Epithelial cell of proximal tubule (primary cell): Measurements from ENCODE around the gene SLC25A33. TPM values are rescaled to one million over a fixed set of nuclear protein-coding genes. Genes with fewer than 3 reads are reported as not detected.

Source experiments
- DNase-seq: peaks from one replicate; pipeline ENCODE4 v3.0.0-alpha.2; 2011; ENCODE audit warnings: low read depth
- H3K4me3 ChIP-seq: 2 replicates; pipeline ENCODE4 v1.5.1; 2011; ENCODE audit warnings: low read depth, mild to moderate bottlenecking, low read length
- total RNA-seq: library from RNA; depleted of rRNA; stranded (reverse); fragments of >200 nt; gene quantifications from 2 replicates; pipeline ENCODE4 v1.2.3, GENCODE V29; 2015
- TF ChIP-seq, protein P1 (sequence below): conservative IDR thresholded peaks from 2 replicates; pipeline ENCODE4 v1.5.1; 2012; ENCODE audit warnings: low read depth, mild to moderate bottlenecking, low read length

Gene SLC25A33
- total RNA-seq, 1 donor from 2014 or later, result 6.2 TPM

DNA sequence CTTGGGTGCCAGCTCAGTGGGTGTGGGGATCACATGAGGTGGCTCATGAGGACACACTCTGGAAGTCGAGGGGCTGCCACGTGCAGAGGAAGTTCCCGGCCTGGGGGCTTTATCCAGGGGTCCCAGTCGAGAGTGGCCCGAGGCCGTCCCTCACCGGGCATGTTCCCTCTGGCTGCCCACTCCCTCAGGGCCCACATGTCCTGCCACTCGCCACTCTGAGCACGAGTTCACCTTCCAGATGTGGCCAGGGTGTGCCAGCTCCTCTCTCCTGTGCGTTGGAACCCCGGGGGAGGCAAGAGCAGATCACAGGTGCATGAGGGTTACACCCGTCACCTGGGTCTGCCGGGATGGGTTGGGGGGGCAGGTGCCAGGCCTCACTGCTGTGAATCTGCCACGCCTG is 64.0 kb downstream of the SLC25A33 start:
- no peak for DNase-seq
- TF ChIP-seq, protein P1, sequence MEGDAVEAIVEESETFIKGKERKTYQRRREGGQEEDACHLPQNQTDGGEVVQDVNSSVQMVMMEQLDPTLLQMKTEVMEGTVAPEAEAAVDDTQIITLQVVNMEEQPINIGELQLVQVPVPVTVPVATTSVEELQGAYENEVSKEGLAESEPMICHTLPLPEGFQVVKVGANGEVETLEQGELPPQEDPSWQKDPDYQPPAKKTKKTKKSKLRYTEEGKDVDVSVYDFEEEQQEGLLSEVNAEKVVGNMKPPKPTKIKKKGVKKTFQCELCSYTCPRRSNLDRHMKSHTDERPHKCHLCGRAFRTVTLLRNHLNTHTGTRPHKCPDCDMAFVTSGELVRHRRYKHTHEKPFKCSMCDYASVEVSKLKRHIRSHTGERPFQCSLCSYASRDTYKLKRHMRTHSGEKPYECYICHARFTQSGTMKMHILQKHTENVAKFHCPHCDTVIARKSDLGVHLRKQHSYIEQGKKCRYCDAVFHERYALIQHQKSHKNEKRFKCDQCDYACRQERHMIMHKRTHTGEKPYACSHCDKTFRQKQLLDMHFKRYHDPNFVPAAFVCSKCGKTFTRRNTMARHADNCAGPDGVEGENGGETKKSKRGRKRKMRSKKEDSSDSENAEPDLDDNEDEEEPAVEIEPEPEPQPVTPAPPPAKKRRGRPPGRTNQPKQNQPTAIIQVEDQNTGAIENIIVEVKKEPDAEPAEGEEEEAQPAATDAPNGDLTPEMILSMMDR, result no peak
- H3K4me3 ChIP-seq, result no peak overlapping the region

DNA sequence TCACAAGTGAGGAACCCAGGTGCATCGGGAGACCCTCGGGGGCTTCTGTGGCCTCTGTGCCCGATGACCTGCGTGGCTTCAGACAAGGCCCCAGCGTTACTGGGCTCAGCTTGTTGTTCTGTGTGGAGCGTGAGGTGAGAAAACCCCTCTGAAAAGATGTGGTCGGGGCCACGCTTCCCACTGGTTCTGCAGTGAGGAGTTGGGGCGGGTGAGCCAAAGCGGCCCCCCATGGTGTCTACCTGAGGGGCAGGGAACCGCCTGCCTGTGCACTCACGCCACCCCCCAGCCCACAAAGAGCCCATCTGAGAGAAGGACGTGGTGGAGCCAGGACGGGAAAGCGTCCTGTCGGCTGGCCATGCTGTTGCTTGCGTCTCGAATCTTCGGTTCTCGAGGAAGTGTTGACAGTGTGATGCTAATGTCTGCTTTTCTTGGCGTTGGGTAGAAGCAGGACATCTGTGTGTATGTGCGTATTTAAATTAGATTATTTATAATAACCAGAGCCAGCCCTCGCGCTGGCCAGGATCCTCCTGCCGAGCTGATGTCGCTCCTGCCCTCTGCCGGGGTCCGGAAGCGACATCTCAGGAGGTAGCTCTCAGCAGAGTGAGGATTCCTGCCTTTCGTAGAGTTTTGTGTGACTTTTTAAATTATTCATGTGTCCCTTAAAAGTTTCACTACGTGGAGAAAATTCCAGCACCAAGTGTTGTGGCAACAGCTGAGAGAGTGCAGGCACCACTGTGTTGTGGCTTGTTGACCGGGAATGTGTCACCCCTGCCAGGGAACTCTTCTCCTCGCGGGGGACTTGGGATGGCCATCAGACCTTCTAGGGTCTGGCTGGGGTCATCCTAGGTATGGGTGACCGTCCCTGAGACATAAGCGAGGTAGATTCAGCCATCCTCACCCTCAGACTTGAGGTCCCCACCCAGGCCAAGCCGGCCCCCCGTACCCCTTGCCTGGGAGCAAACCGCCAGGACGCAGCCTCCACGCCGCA is 64.8 kb downstream of the SLC25A33 start:
- no peak overlapping the region for H3K4me3 ChIP-seq
- no peak for DNase-seq
- TF ChIP-seq, protein P1, result no peak

DNA sequence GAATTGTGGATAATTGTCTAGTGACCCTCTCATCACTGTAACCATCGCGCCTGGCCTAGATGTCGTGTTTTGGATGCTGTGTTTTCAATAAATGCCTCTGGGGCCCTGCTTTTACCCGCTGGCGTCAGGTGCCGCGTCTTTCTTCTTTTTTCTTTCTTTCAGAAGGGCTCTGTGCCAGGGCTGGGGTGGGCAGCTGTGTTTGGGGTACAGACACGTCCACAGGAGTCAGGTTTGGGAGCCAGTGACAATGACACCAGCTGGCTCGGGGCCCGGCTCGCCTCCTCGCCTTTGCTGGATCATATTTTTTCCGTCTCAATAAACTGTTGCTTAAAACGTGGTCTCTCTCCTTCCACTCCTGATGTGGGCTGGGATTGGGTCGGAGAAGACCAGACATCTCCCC is 65.6 kb downstream of the SLC25A33 start:
- no peak overlapping the region for H3K4me3 ChIP-seq
- no peak for DNase-seq
- TF ChIP-seq, protein P1, result no peak

DNA sequence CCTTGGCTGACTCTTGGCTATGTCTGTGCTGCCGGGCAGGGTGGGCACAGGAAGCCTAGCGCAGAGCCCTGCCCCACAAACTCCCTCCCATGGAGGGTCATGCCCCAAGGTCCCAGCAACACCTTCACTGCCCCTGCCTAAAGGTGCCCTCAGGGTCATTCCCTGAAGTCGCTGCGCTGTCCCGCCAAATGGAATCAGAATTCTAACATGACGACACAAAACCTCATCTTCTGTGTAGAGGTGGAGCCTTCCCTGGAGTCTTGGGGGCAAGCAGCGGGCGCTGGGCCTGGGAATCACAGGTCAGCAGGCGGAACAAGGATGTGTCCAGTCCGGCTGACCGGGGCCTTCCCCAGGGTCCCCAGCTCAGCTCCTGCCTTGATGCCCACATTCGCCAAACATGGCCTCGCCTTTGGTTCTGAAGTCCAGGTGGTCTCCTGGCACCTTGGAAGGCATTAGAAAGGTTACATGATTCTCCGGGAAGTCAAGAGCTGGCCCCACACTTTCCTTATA is 66.7 kb downstream of the SLC25A33 start:
- TF ChIP-seq, protein P1, result no peak
- no peak overlapping the region for H3K4me3 ChIP-seq
- DNase-seq, result no peak

DNA sequence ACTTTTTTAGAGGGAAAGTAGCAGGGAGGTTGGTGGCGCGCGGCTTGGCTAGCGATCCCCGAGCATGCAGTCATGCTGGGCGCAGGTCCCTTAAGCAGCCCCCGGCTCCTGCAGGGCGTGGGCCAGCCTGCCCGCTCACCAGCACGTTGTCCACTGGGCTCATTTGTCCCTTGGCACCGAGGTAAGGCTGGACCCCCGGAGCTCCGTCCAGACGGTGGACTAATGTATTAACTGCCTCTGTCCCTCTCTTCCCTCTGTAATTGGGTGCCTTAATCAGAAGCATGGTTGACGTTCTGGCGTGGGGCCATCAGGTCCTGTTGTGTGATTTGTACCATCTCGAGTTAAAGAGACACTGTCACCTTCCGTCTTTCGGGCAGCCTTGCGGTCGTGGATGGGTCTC is 67.2 kb downstream of the SLC25A33 start:
- no peak overlapping the region for H3K4me3 ChIP-seq
- TF ChIP-seq, protein P1, result no peak

DNA sequence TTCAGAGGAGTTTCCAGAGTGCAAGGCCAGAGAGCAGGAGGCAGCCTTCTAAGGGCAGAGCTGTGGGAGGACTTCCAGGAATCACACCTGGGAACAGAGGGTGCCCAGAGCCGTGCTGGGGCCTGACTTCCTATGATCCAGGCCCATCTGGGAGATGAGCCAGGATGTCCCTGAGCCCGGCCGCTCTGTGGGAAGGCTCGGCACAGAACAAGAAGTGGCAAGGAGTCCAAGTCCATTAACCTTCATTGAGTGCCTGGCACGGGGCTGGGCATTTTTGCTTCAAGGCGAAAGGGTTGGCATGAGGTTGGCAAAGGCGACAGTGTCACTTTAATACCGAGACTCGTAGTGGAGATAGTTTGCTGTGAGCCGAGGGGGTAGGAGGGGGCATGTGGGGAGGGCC is 67.7 kb downstream of the SLC25A33 start:
- DNase-seq, result no peak
- no peak overlapping the region for H3K4me3 ChIP-seq
- TF ChIP-seq, protein P1, result no peak

More for the DNA sequence above, 67.2 kb downstream of the SLC25A33 start:
- DNase-seq, result no peak
